DMS 273 (cell line): ENCODE measurements around the gene CDC20B.
"Not testable (repeated sequence)": the region's sequence is repeated elsewhere in the genome, so short reads cannot be mapped to it uniquely, and the experiment has no call there.

Source experiments
- DNase-seq: peaks from one replicate; lab custom pipeline; 2025; ENCODE audit not compliant: unreplicated experiment; lab: John Stamatoyannopoulos, UW

The CDC20B gene

DNA sequence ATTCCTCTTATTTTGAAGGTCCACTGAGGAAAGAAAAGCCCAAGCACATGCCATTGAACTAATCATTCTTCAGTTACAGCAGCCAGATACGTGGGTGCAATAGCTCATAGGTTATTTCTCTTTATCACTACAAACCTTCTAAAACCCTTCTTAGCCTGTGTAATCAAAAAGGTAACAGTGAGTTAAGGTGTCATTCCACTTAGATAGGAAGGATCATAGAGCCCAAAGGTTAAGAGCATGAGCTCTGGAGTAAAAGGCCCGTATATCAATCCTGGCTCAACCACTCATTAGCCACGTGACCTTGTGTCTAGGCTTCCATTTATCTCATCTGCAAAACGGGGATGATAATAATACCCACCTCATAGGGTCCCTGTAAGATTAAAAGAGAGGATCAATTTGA is 10.3 kb downstream of the CDC20B start:
- no peak for DNase-seq

DNA sequence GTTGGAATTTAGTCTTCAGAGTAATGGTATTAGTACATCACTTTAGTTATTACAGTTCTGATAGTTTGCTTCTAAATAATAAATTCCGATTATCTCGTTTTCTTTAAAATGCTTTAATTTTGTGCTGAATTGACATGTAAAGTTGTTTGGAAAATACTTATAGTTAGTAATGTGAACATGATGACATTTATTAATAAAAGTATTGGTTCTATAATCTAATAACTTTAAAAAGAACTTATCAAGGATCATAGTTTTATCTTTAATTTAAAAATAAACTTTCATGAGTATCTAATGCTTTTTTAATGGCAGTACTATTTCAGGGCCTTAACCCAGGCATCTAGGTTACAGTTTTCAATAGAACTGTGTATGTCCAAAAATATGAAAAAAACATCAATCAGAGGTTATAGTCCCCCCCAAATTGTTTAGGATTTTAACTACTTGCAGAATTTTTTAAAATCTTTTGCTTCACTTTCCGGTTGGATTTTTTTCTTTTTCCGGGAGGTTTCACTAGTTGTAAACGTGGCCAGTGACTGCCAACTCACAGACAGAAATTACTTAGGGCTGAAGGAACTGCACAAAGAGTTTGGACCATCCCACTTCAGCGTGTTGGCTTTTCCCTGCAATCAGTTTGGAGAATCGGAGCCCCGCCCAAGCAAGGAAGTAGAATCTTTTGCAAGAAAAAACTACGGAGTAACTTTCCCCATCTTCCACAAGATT is 12.3 kb downstream of the CDC20B start:
- DNase-seq = peak; percentile 63

DNA sequence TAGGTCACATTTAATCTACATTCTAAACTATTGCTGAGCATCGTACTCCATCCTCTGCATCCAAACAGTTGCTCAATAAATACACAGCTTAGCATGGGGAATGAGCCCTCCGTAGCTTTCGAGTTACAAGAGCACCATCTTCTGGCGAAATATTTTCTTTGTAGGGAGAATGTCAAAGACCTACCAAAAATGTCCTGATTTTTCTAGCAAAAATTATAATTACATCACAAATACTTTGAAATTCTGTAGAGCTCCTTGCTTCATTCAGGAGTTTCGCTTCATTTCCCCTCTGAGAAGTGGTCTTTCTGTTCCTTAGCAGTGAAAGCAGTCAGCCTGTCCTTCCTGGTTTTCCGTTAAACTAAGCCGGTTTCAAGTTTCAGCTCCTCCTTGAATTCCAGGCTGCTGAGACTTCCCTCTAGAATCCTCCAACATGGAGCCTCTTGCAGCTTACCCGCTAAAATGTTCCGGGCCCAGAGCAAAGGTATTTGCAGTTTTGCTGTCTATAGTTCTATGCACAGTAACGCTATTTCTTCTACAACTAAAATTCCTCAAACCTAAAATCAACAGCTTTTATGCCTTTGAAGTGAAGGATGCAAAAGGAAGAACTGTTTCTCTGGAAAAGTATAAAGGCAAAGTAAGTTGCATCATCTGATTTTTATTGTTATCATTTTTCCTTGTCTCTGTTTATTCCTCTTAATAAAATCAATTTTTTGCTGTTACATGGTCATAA is 13.0 kb downstream of the CDC20B start, which contains the start of gene GPX8:
Gene GPX8 (plus strand): TSS at position 409 of the 730 bp plus-strand sequence. CDS start 22 bp downstream, at position 431.
- DNase-seq = peak; percentile 84

DNA sequence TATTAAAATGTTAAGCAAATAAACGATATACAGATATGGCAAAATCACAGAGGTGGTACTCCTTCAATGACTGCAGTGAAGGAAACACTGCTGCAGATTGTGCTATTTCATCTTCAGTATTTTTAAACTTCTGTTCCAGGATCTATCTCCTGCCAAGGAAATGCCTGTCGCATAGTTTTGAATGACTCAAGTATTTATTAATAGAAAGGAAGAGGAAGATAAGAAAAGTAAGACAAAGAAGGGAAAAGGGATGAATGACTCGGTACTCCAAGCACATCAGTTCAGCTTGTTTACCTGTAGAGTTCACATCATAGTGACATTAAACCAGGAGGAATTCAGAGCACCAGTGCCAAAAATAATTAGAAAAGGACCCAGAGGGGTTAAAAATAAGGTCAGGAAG is 18.1 kb downstream of the CDC20B start:
- DNase-seq = no peak

DNA sequence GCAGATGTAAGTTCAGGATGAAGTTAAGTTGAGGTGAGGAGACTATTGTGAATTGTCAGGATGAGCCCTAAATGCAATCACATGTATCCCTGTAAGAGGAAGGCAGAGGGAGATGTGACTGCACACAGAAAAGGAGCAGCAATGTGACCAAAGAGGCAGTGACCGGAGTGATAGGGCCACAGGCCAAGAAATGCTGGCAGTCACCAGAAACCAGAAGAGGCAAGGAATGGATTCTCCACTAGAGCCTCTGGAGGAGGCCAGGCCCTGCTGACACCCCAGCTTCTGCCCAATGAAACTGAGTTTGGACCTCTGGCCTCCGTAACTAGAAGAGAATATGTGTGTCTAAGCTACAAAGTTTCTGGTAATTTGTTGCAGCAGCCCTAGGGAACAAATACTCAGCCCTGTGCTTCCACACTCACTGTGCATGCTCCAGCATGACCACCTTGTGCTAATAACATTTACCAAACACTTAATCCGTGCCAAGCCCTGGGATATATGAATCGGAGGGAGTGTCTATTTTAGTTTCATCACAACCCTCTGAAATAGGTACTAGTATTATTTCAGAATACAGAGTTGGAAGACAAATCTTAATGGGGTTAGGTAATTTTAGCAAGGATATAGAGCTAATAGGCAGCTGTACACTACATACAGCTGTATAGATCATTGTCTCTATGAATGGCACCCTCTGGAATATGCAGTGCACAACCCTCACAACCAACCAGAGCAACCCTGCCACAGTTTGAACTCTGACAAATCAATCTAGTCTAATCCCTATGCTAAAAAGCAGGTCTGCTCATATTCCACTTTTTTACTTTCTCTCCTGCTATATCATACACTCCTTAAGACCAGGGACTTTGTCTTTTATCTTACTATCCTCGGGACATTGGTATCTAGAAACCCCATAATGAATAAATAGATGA is 20.8 kb downstream of the CDC20B start:
- DNase-seq = no peak

DNA sequence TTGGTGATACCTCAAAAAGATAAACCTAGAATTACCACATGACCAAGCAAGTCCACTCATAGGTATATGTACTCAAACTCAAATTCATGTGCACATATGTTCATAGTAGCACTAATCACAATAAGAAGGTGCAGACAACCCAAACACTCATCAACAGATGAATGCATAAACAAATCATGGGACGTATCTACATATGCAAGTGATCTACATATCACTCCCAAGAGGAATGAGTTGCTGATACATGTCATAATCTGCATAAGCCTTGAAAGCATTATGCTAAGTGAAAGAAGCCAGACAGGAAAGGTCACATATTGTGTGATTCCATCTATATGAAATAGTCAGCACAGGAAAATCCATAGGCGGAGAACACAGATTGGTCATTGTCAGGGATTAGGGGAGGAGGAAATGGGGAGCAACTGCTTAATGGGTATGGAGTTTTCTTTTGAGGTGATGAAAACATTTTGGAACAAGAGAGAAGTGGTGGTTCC is 23.6 kb downstream of the CDC20B start:
- no peak for DNase-seq

DNA sequence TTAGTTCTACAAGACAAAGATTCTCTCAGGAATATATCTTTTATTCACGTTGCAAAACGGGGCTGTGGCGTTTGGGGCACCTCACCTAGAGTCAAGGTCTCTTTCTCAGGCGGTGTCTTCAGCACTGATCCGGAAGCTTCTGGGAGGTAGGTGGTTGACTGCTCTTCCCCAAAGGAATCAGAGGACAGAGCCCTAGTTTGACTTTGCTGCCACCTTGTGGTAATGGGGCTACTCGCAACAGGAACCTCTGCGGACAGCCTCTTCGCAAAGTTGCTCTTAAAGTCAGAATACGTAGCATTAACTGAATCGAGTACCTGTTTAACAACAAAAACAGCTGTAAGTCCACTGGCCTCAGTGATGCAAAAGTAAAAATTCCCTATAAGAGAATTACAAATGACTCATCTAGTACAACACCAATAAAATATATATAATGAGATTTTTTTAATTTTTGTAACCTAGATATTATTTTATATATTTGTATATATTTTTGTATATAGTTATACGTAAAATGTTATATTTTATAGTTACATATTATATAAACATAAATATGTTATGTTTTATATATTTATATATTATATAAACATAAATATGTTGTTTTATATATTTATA is 26.3 kb downstream of the CDC20B start:
- peak; percentile 95 for DNase-seq

DNA sequence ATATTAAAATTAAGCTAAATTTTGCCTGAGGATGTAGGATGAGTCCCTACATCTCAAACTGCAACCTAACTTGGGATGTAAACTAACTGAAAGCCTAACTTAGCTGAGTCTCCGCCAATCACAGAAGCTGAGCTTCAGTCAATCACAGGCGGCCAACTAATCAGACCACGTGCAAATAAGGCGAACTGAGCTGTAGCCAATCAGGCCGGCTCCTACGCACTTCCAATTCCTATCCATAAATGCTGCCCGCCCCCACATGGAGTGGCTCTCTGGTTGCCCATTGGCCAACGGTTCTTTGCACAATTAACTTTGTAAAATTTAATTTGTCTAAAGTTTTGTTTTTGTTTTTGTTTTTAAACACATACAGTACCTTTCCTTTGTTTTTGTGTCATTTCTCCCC is 26.9 kb downstream of the CDC20B start:
- no peak for DNase-seq

DNA sequence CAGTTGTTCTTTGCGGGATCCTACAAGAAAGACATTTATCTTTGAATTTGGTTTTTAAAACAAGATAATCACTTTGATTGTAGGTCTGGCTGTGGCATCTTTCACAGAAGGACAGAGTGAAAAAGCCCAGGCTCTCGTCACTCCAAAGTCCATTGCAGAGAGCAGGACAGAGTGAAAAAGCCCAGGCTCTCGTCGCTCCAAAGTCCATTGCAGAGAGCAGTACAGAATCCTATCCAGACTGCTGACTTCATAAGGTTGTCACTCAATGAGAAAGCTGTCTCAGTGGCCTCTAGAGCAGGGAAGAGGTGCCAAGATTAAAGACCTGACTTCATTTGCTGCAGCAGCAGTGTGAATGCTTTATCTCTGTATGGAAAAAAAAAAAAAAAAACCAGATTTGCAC is 29.4 kb downstream of the CDC20B start:
- DNase-seq = no peak

DNA sequence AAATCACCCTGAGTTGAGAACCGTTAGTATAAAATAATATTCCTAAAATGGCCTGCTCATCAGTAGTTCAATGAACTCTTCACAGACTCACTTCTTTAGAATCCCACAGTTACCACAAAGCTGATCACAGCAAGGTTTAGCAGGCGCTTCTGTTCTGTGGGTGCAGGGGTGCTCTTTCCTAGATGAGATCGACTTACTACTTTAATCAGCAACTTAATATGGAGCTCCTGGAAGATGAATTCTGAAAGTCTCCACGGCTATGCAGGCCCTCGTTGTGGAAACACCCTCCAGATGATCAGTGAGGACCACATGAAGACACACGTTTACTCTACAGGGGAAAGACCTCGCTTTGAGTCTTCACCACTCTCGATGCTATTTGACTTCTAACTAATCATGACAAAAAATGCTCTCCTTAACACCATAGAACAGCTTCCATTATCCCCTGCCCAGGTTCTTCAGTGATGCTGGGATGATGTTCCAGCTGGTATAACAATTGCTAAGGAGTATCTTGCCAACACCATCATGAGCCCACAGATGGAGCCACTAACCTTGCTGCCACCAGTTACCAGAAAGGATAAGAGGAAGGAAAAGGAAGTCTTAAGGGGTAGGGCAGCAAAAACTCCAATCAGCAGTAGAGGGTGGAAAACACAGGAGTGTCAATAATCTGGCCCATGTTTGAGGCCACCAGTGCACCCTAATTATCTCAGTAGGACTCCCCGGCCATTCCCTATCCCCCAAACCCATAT is 30.9 kb downstream of the CDC20B start:
- DNase-seq = peak; percentile 9

DNA sequence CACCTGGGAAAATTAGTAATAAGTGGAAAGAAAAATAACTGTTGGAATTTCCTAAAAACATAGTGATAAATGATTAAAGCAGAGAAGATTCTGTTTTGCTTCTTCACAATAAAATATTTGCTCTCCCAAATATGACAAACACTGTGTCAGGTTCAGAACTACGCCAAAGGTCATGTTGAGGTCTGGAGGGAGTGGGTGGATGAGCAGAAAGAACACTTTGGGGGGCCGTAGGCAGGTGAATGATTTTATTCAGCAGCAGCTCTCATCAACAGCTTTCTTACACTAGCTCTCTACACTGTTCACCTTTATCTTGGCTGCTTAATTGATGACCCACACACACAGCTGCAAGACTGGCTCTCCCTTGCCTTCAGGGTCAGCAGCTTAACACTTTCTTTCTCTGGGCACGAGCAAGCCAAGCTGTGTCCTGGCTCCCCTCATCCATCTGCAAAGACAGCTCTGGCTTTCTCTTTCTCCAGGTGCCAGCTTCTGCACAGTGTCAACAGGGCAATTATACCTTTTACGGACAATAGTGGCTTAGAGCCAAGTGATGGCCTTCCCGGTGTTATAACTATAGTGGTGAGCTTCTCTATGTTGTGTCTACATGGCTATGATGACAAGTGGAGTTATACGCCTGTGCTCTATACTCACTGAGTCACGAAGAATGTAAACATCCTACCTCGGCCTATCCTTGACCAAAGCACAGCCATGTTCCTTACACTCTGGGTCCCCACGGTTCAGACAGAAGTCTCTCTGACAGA is 31.9 kb downstream of the CDC20B start:
- no peak for DNase-seq

DNA sequence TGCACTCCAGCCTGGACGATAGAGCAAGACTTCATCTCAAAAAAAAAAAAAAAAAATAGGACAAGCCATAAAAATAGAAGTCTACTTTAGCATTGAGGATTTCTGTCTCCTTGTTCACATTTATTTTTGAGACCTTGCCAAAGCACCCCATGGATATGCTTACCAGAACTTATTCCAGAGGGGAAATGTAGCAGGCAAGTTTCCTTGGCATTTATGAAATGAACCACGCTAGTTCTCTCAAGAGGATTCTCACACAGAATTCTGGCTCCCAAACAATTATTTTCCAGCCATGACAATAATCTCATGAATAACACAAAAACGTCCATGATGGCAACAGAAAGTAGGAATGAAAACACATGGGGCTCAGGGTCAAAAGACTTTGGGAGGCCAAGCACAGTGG is 36.5 kb downstream of the CDC20B start:
- no peak for DNase-seq

DNA sequence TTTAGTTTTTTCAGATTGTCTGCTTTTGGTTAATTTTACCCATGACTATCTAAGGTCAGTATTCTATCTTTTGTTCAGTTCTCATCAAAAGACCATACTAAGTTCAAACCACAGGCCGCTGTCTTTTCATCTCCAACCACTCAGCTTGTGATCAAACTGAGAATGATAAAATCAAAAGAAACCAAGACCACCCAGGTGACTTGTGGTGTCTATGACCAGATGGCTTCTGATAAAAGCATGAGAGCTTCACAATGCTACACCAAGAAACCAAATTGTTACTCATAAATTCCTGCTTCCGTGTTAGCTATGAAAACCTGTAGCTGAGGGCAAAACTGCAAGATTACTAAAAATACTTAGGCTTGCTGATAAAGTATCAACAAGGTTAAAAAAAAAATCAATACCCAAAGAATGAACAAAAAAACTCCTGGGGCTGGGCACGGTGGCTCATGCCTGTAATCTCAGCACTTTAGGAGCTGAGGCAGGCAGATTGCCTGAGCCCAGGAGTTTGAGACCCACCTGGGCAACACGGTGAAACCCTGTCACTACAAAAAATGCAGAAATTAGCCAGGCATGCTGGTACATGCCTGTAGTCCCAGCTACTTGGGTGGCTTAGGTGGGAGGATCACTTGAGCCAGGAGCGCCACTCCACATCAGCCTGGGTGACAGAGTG is 38.8 kb downstream of the CDC20B start:
- no peak for DNase-seq

DNA sequence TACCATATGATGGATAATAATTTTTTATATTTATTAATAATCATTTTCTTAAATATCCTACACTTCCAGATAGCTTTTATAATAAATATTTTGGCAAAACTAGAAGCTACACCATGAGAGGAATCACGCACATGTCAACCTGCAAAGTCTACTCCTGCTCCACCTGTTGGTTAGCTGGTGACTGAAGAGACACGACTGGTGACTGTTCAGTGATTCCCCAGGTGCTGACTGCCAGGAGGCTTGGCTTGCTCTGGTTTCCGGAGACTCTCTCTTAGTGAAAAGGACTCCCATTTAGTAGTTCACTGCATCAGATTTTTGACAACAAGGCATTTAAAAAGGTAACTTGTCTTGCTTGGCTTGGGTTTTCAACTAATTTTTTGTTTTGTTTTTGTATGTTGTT is 49.6 kb downstream of the CDC20B start:
- DNase-seq = no peak

DNA sequence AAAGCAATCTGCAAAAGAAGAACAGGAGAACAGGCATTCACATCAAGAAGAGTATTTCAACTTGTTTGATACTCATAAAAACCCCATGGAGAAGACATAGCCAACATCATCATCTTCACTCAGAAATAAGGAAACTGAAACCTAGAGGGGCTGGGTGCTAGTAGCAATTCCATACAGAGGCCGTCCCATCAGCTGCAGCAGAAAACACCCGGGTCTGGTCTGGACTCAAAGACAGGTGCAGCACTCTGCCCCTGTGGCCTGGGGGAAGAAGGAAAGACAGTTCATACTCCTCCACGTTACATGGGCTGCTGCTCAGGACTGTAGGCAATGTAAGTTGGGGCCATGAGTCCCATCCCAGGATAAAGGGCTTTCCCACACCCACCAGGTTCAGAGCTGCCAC is 58.9 kb downstream of the CDC20B start:
- DNase-seq = no peak

DNA sequence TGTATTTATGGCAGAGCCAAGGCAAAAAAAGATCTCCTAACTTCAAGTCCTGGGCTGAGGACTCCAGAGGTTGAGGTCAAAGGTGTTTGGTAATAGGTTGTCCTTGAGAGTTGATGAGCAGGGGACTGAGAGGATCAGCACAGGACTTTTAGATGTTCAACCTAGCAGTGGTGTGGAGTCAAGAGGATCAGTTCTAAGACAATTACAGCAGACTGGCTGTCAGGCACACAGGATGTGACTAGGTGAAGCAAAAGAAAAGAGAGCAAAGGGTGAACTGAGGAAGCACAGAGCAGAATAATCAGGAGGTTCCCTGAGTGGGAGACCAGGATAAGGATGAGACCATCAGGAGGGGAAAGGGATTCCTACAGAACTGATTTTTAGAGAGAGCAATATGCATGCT is 59.6 kb downstream of the CDC20B start:
- DNase-seq = no peak

DNA sequence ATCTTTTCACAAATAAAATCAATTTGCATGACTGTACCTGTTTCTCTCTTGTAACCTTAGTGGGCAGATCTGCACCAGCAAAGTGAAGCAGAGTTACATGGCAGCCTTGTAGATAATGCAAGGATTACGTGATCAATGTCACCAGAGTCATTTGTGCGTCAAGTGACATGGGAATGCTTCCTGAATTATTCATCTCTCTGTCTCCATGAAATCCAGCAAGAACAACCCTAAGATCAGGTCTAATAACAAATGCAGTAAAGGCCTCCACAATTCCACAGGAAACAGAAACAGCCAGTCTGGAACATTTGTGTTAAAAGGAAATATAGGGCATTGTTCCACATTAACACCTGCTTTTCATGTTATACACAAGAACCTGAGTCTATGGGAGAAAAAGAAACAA is 62.8 kb downstream of the CDC20B start:
- no peak for DNase-seq

DNA sequence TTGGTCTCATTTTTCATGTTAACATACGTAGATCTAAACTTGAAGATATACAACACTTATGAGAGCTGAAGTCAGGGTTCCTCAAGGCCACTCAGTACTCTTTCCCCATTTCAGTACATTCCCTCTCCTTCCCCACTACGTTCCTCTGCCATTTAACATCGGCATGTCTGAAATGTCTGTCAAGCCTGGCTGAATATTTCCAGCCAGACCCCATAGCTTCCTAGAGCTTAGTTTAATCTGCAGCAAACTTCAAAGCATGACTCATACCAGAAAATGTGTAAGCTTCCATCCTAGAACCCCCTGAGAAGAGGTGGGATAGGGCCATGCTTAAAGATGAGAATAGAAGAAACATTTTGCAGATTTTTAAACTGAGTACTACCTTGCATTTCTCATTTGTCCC is 64.3 kb downstream of the CDC20B start:
- DNase-seq = no peak

DNA sequence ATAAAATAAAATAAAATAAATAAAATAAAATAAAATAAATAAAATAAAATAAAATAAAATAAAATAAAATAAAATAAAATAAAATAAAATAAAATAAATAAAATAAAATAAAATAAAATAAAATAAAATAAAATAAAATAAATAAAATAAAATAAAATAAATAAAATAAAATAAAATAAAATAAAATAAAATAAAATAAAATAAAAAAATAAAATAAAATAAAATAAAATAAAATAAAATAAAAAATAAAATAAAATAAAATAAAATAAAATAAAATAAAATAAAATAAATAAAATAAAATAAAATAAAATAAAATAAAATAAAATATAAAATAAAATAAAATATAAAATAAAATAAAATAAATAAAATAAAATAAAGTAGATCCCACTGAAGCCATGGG is 67.0 kb downstream of the CDC20B start:
- DNase-seq = not testable (repeated sequence)
